Measurements from ENCODE around the gene SKA3.
"Not testable (repeated sequence)": the region's sequence is repeated elsewhere in the genome, so short reads cannot be mapped to it uniquely, and the experiment has no call there.

GRCh38 chr13:21219716-21220115 is 43.4 kb upstream of the SKA3 start:
- TF ChIP-seq, protein P1, sequence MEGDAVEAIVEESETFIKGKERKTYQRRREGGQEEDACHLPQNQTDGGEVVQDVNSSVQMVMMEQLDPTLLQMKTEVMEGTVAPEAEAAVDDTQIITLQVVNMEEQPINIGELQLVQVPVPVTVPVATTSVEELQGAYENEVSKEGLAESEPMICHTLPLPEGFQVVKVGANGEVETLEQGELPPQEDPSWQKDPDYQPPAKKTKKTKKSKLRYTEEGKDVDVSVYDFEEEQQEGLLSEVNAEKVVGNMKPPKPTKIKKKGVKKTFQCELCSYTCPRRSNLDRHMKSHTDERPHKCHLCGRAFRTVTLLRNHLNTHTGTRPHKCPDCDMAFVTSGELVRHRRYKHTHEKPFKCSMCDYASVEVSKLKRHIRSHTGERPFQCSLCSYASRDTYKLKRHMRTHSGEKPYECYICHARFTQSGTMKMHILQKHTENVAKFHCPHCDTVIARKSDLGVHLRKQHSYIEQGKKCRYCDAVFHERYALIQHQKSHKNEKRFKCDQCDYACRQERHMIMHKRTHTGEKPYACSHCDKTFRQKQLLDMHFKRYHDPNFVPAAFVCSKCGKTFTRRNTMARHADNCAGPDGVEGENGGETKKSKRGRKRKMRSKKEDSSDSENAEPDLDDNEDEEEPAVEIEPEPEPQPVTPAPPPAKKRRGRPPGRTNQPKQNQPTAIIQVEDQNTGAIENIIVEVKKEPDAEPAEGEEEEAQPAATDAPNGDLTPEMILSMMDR (IDR thresholded peaks at IDR 0.05), result not testable (repeated sequence)
- not testable (repeated sequence) for TF ChIP-seq POLR2A (IDR thresholded peaks at IDR 0.05)
